Lower leg skin (tissue), 4 donors: ENCODE results near the gene PDE8B. TPM values are rescaled to one million over a fixed set of nuclear protein-coding genes. Genes with fewer than 3 reads are reported as not detected.

Experiments
- DNase-seq, 2 donors: peaks; one replicate each; pipeline ENCODE4 v3.0.0-alpha.2; 2019; ENCODE audit warnings: low spot score in 2 of 2
- H3K4me3 ChIP-seq: fragments of 200-600 bp; sonication (generic); 2 replicates; pipeline ENCODE4 v1.5.1; 2017; ENCODE audit warnings: mild to moderate bottlenecking, low read depth; ENCODE audit not compliant: poor library complexity, severe bottlenecking
- CTCF ChIP-seq, 3 donors: fragments of 450-650 bp; IDR thresholded peaks; one replicate each; pipeline ENCODE4 v1.5.1; 2016; ENCODE audit warnings: antibody characterized with exemption in 3 of 3, mild to moderate bottlenecking in 3 of 3, moderate library complexity in 2 of 3
- POLR2A ChIP-seq, 2 donors: fragments of 450-650 bp; IDR thresholded peaks; one replicate each; pipeline ENCODE4 v1.6.1; 2016 to 2017; ENCODE audit warnings: antibody characterized with exemption in 2 of 2, mild to moderate bottlenecking in 1 of 2, moderate library complexity in 1 of 2
- WGBS, 2 donors: methylation state at CpG; one replicate each; pipeline ENCODE4 v1.1.5; 2018; 5-methylcytosine and 5-hydroxymethylcytosine counted together
- intact Hi-C: fragments of 100-400 bp; cut with DNase I; formaldehyde crosslinking; loops from one replicate; pipeline ENCODE4 v1.15.0; 2023; ENCODE audit warnings: low total_unique reads
- total RNA-seq, 4 donors: library from RNA; depleted of rRNA; stranded (reverse); fragments of >200 nt; gene quantifications; one replicate each; pipeline ENCODE4 v1.1.0, GENCODE V29; 2016

PDE8B gene
- total RNA-seq, 4 donors from 2014 or later, result 2.3 to 4.5 (median 2.6) TPM

- intact Hi-C loops, result no loop called here
- no peak for DNase-seq
- TF ChIP-seq CTCF (IDR thresholded peaks at IDR 0.05) (no peak), POLR2A (IDR thresholded peaks at IDR 0.05) (no peak)
- H3K4me3 ChIP-seq, result no peak overlapping the region
- 70 to 83% methylated on average over 1 of the region's 1 CpG for WGBS, 2 donors
Observed at GRCh38 chr5:77182367-77182766, 28.1 kb upstream of the PDE8B start.

GRCh38 chr5:77186652-77187370 lies 23.7 kb upstream of the PDE8B start:
- TF ChIP-seq POLR2A (IDR thresholded peaks at IDR 0.05) (no peak), CTCF (IDR thresholded peaks at IDR 0.05) (no peak)
- 81 to 92% methylated on average over 2 of the region's 2 CpGs for WGBS, 2 donors
- H3K4me3 ChIP-seq, result no peak overlapping the region
- DNase-seq, result no peak
- intact Hi-C loops, result no loop called here

- H3K4me3 ChIP-seq, result no peak overlapping the region
- WGBS, 2 donors, result 84 to 95% methylated on average over 2 of the region's 2 CpGs
- no peak for TF ChIP-seq POLR2A (IDR thresholded peaks at IDR 0.05)
- no peak for TF ChIP-seq CTCF (IDR thresholded peaks at IDR 0.05)
- intact Hi-C loops, result no loop called here
- no peak for DNase-seq
Observed at GRCh38 chr5:77189421-77189820, 21.1 kb upstream of the PDE8B start.

- no peak overlapping the region for H3K4me3 ChIP-seq
- TF ChIP-seq POLR2A (IDR thresholded peaks at IDR 0.05) (no peak), CTCF (IDR thresholded peaks at IDR 0.05) (no peak)
- 54 to 57% methylated on average over 2 of the region's 2 CpGs for WGBS, 2 donors
- no peak for DNase-seq
- intact Hi-C loops, result no loop called here
Observed at GRCh38 chr5:77192441-77193050, 17.9 kb upstream of the PDE8B start.

GRCh38 chr5:77194762-77195161 lies 15.7 kb upstream of the PDE8B start:
- H3K4me3 ChIP-seq, result no peak overlapping the region
- DNase-seq, result no peak
- TF ChIP-seq POLR2A (IDR thresholded peaks at IDR 0.05), result no peak
- no peak for TF ChIP-seq CTCF (IDR thresholded peaks at IDR 0.05)
- intact Hi-C loops, result no loop called here
